GM12864 (cell line): ENCODE data around the gene KRTAP4-8.
"Not testable (repeated sequence)": the region's sequence is repeated elsewhere in the genome, so short reads cannot be mapped to it uniquely, and the experiment has no call there.

Experiments
- DNase-seq: peaks from one replicate; pipeline ENCODE4 v3.0.0-alpha.2; 2011; ENCODE audit warnings: low read depth
- H3K4me3 ChIP-seq: 2 replicates; pipeline ENCODE4 v1.5.1; 2011; ENCODE audit warnings: mild to moderate bottlenecking, low read depth, low read length, control low read depth
- CTCF ChIP-seq: IDR thresholded peaks from 2 replicates; pipeline ENCODE4 v1.5.1; 2011; ENCODE audit warnings: low read depth, mild to moderate bottlenecking, moderate library complexity, low read length, control low read depth, inconsistent platforms; ENCODE audit errors: missing control alignments

KRTAP4-8 gene

GRCh38 chr17:41065829-41066624, 31.9 kb downstream of the KRTAP4-8 start, which contains the start of gene KRTAP2-4:
KRTAP2-4 (minus strand) TSS chr17:41065879; CDS start chr17:41065845, 34 bp downstream.
- DNase-seq = no peak
- no peak for TF ChIP-seq CTCF
- no peak within 1 kb of the TSS for H3K4me3 ChIP-seq

- not testable (repeated sequence) for H3K4me3 ChIP-seq, DNase-seq
Measured at GRCh38 chr17:41065016-41065689, 32.8 kb downstream of the KRTAP4-8 start.

- H3K4me3 ChIP-seq = no peak overlapping the region
- DNase-seq = no peak
- no peak for TF ChIP-seq CTCF
Measured at GRCh38 chr17:41064301-41064700, 33.6 kb downstream of the KRTAP4-8 start.

- no peak overlapping the region for H3K4me3 ChIP-seq
- TF ChIP-seq CTCF = no peak
- DNase-seq = no peak
Measured at GRCh38 chr17:41063449-41063848, 34.5 kb downstream of the KRTAP4-8 start.

- DNase-seq = no peak
- H3K4me3 ChIP-seq = no peak overlapping the region
- TF ChIP-seq CTCF = no peak
Measured at GRCh38 chr17:41061964-41062363, 36.0 kb downstream of the KRTAP4-8 start.

GRCh38 chr17:41060052-41060604, 37.8 kb downstream of the KRTAP4-8 start, which contains the start of gene KRTAP2-3:
KRTAP2-3 (minus strand) TSS chr17:41060114; CDS start chr17:41060050, 64 bp downstream.
- no peak within 1 kb of the TSS for H3K4me3 ChIP-seq
- no peak for TF ChIP-seq CTCF
- DNase-seq = no peak

GRCh38 chr17:41059276-41060051, 38.5 kb downstream of the KRTAP4-8 start:
- DNase-seq, H3K4me3 ChIP-seq: not testable (repeated sequence)
